A549 (cell line): Measurements from ENCODE around the gene SLC6A3.

ENCODE experiments used
- CHD2 ChIP-seq: fragments of 150-350 bp; IDR thresholded peaks from 2 replicates; pipeline ENCODE4 v1.6.1; 2014; ENCODE audit warnings: low read length; ENCODE audit not compliant: partially characterized antibody
- ELK1 ChIP-seq: fragments of 150-350 bp; IDR thresholded peaks from 2 replicates; pipeline ENCODE4 v1.6.1; 2014; ENCODE audit warnings: low read depth, mild to moderate bottlenecking, low read length
- NFE2L2 ChIP-seq: fragments of 150-350 bp; conservative IDR thresholded peaks from 2 replicates; pipeline ENCODE4 v1.6.1; 2014; ENCODE audit warnings: low read length
- POLR2A ChIP-seq: IDR thresholded peaks from 2 replicates; pipeline ENCODE4 v1.6.1; 2012; ENCODE audit warnings: mild to moderate bottlenecking, low read length
- RCOR1 ChIP-seq: fragments of 150-350 bp; IDR thresholded peaks from 2 replicates; pipeline ENCODE4 v1.6.1; 2014; ENCODE audit warnings: antibody characterized with exemption, low read length, low read depth

- no peak for TF ChIP-seq CHD2
- no peak for TF ChIP-seq NFE2L2
- no peak for TF ChIP-seq RCOR1
- no peak for TF ChIP-seq POLR2A
- TF ChIP-seq ELK1: no peak
Measured at GRCh38 chr5:1366514-1366913, 78.7 kb downstream of the SLC6A3 start.
